ENCODE measurements around the gene SHLD1.
"Not testable (repeated sequence)": the region's sequence is repeated elsewhere in the genome, so short reads cannot be mapped to it uniquely, and the experiment has no call there.

SHLD1 gene

GRCh38 chr20:5779071-5779900 is 29.1 kb downstream of the SHLD1 start:
- H3K27ac ChIP-seq (ENCODE audit: poor library complexity, severe bottlenecking) = no peak overlapping the region
- no peak overlapping the region for H3K4me3 ChIP-seq (ENCODE audit: severe bottlenecking)
- no peaks in the 10 kb centered on the region for H3K27me3 ChIP-seq (ENCODE audit: insufficient read depth, poor library complexity, severe bottlenecking)
- no peaks in the 10 kb centered on the region for H3K9me3 ChIP-seq (ENCODE audit: severe bottlenecking)
- peaks cover 5% of the 10 kb centered on the region for H3K4me1 ChIP-seq (ENCODE audit: insufficient read depth, poor library complexity, severe bottlenecking)
- no peak for TF ChIP-seq CTCF (IDR thresholded peaks at IDR 0.05; ENCODE audit: poor library complexity, severe bottlenecking)
- DNase-seq (ENCODE audit: low spot score) (no peak), ATAC-seq (ENCODE audit: low read depth) (peak; percentile 93)
- H3K36me3 ChIP-seq (ENCODE audit: low read depth) = no peaks in the 10 kb centered on the region

- Histone ChIP-seq H3K27ac (ENCODE audit: poor library complexity, severe bottlenecking) (no peak overlapping the region), H3K36me3 (ENCODE audit: low read depth) (no peaks in the 10 kb centered on the region), H3K4me3 (ENCODE audit: severe bottlenecking) (no peak overlapping the region), H3K9me3 (ENCODE audit: severe bottlenecking) (no peaks in the 10 kb centered on the region), H3K27me3 (ENCODE audit: insufficient read depth, poor library complexity, severe bottlenecking) (no peaks in the 10 kb centered on the region), H3K4me1 (ENCODE audit: insufficient read depth, poor library complexity, severe bottlenecking) (peaks cover 14% of the 10 kb centered on the region)
- TF ChIP-seq CTCF (IDR thresholded peaks at IDR 0.05; ENCODE audit: poor library complexity, severe bottlenecking) = no peak
- ATAC-seq (ENCODE audit: low read depth) = no peak
- no peak for DNase-seq (ENCODE audit: low spot score)
Measured at GRCh38 chr20:5780846-5781217, 30.6 kb downstream of the SHLD1 start.

GRCh38 chr20:5781367-5781766 is 31.2 kb downstream of the SHLD1 start:
- ATAC-seq (ENCODE audit: low read depth); H3K36me3 ChIP-seq (ENCODE audit: low read depth); H3K9me3 ChIP-seq (ENCODE audit: severe bottlenecking): not testable (repeated sequence)

GRCh38 chr20:5781798-5782750 is 31.9 kb downstream of the SHLD1 start:
- no peak for DNase-seq (ENCODE audit: low spot score)
- H3K36me3 ChIP-seq (ENCODE audit: low read depth) = no peaks in the 10 kb centered on the region
- no peak overlapping the region for H3K27ac ChIP-seq (ENCODE audit: poor library complexity, severe bottlenecking)
- H3K4me1 ChIP-seq (ENCODE audit: insufficient read depth, poor library complexity, severe bottlenecking) = peaks cover 16% of the 10 kb centered on the region
- no peaks in the 10 kb centered on the region for H3K27me3 ChIP-seq (ENCODE audit: insufficient read depth, poor library complexity, severe bottlenecking)
- H3K4me3 ChIP-seq (ENCODE audit: severe bottlenecking) = no peak overlapping the region
- ATAC-seq (ENCODE audit: low read depth) = no peak
- no peaks in the 10 kb centered on the region for H3K9me3 ChIP-seq (ENCODE audit: severe bottlenecking)
- no peak for TF ChIP-seq CTCF (IDR thresholded peaks at IDR 0.05; ENCODE audit: poor library complexity, severe bottlenecking)

More at GRCh38 chr20:5781367-5781766, 31.2 kb downstream of the SHLD1 start:
- H3K27me3 ChIP-seq (ENCODE audit: insufficient read depth, poor library complexity, severe bottlenecking); H3K27ac ChIP-seq (ENCODE audit: poor library complexity, severe bottlenecking); DNase-seq (ENCODE audit: low spot score); H3K4me3 ChIP-seq (ENCODE audit: severe bottlenecking): not testable (repeated sequence)
- H3K4me1 ChIP-seq (ENCODE audit: insufficient read depth, poor library complexity, severe bottlenecking) = peaks cover 14% of the 10 kb centered on the region

- no peaks in the 10 kb centered on the region for H3K27me3 ChIP-seq (ENCODE audit: insufficient read depth, poor library complexity, severe bottlenecking)
- peak overlapping the region; percentile 45 for H3K27ac ChIP-seq (ENCODE audit: poor library complexity, severe bottlenecking)
- no peak for ATAC-seq (ENCODE audit: low read depth)
- no peak for DNase-seq (ENCODE audit: low spot score)
- no peak overlapping the region for H3K4me3 ChIP-seq (ENCODE audit: severe bottlenecking)
- peaks cover 18% of the 10 kb centered on the region for H3K4me1 ChIP-seq (ENCODE audit: insufficient read depth, poor library complexity, severe bottlenecking)
- H3K9me3 ChIP-seq (ENCODE audit: severe bottlenecking) = no peaks in the 10 kb centered on the region
- no peak for TF ChIP-seq CTCF (IDR thresholded peaks at IDR 0.05; ENCODE audit: poor library complexity, severe bottlenecking)
- no peaks in the 10 kb centered on the region for H3K36me3 ChIP-seq (ENCODE audit: low read depth)
Measured at GRCh38 chr20:5784735-5785134, 34.5 kb downstream of the SHLD1 start.
